Measurements from ENCODE around the gene METTL23.
A peak's percentile ranks its signal among the peaks of the same experiment; 100 is the strongest.
"Not testable (repeated sequence)": the region's sequence is repeated elsewhere in the genome, so short reads cannot be mapped to it uniquely, and the experiment has no call there.

Gene METTL23

DNA sequence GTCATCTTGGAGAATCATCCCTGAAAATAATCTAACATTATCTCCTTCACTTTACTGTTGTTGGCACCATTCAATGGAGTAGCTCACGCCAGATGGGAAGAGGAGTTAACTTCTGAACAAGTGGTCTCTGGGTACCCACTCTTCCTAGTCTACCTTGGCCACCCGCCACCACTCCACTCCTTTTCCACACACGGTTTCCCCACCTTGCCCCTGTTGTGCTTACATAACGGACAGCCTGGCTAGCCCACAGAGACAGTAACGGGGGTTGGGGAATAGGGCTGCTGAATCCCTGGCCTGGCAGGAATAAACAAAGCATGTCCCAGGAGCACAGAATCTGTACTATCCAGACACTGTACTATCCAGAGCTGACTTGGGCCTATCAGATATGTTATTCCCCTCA, 12.3 kb upstream of the METTL23 start:
- no peak for DNase-seq

DNA sequence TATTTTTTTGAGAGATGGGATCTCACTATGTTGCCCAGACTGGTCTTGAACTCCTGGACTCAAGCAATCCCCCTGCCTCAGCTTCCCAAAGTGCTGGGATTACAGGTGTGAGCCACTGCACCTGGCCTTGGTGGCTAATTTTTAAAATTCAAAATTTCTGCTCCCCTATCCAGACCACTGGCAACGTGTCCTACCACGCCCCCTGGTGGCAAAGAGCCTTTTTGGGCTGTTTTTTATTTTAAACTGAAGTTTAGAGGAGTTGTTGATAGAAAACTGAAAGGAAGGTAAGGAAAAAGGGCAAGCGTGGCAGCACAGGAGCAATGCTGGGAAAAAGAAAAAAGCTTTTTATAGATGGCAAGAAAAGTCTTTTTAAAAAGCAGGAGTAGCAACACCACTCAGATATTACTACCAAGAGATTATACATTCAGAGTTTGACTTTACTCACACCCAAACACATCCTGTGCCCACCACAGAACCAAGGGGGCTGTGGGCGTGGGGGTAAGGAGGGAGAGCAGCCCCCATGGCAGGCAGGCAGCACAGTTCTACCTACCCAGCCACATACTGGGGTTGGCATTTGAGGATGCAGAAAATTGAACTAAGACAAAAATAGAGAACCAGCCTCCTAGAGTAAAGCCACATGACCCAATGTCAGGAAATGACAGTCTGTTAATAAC, 11.7 kb upstream of the METTL23 start:
- DNase-seq, result peak; percentile 63

DNA sequence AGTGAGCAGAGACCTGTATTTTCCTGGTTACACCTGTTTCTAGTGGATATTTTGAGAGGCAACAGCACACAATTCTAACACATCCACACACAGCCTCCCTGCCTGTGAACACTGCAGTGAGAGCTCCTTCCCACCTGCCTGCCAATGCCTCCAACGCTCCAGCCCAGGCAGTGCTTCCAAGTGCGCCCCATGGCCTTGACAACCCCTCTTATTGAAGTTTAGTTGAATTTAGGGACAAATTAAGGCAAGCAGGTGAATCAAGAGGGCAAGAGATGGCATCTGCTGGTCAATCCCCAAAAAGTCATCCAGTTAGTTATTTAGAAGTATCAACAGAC, 11.2 kb upstream of the METTL23 start:
- no peak for DNase-seq

DNA sequence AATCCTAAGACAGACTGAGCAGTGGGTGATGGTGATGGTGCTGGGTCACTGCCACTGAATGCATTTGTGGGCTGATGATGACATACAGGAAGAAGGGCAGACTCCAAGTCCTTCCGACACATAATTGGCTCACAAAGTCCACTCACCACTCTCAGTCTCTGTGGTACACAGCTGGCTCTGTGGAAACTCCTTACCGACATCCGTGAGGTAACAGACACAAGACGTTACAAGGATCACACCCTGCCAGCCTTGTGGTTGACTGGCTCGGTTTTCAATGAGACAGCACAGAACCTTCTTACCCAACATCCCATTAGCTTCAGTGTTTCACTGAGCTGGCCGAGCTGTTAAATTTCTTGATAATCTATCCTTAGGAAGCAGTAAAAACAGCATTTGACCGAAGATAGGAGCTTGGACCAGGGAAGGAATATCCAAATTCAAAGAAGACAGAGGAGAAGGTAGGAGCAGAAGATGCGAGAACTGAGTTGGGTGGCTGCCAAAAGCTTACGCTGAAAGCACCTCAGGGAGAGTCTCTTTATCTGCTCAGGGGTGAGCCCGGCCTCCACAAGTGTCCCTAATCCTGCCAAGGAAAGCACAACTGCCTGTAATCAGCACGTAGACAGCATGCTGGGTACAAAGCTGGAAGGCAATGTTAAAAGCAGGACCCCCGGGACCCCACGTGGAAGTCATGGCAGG, 10.3 kb upstream of the METTL23 start:
- DNase-seq, result peak; percentile 99

DNA sequence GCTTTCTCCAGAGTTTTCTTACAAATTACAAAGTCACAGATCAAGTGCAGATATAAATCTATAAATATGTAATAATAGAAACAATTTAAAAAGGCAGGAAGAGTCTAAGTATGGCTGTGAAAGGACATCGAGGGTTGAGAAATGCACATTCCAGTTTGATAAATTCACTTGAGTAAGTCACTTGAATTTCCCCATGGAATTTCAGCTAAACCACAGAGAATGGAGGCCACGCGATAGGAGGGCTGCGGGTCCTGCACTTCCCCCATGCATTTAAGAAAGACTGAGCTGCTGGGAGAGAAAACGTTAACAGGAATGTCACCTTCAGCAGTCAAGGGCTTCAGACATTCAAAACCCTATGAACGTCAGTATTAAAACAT, 9.8 kb upstream of the METTL23 start:
- no peak for DNase-seq

DNA sequence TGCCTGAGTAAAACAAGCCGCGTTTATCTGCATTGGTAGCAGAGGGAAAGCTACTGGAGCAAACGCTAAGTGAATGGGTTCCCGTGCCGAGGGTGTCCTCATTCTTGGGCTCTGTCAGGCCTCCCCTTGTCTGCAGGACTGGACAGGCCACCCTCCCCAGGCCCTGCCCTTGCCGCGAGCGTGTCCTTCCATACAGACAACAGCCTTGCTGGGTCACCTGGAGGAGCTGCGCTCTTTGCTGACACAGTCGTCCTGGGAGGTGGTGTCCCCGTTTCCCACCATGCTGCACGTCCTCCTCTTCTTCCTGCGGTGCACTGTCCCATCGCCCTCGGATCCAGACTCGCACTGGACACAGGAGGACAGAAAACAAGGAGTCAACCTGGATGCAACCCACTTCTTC, 8.1 kb upstream of the METTL23 start:
- no peak for DNase-seq

DNA sequence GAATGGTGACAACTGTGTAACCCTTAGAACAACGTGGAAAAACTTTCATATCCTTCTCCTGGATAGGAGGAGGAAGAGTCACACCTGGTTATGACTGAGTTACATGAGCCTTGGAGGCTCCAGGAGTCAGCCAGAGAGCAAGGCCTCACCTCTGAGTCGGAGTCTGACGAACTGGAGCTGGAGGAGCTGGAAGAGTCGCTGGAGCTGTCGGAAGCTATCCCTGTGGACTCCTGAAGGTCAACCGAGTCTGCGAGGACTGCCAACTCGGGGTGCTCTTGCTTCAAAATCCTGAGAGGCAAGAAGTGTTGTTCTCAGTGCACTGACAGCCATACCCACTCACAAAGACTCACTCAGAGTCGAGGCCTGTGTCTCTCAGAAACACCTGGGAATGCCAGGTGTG, 6.4 kb upstream of the METTL23 start:
- no peak for DNase-seq

DNA sequence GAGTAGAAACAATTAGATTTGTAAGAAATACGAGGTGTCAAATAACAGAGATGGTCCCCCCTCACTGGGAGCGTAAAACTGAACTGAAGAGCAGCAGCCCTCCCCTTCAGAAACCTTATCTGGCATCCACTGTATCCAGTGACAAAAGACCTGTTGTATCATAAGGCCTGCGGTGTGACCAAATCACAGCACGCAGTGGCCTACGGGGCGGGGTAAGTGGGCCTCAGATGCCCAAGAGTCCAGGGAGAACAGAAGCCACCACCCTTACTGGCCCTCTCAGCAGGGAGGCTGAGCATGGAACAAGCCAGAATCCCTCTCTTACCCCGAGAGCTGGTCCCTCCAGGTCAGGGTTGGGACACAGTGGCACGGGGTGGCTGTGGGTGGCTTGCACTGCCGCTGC, 5.7 kb upstream of the METTL23 start:
- DNase-seq, result no peak

DNA sequence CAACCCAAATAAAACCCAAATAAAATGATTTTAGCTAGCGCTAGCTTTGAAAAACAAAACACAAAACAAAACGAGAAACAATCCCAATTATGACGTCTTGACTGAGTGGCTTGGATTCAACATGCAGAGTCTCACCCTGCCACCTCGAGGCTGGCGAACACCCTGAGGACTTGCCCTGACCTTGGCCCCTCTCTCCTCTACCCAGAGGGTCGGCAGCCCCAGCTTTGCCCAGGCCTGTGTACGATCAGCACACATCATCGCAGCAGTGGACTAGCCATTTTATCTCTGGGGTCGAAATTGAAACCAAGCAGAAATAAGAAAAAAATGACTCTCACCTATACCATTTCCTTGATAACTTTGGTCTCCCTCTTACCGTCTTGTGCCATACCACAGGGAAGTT, 5.2 kb upstream of the METTL23 start:
- DNase-seq, result no peak

DNA sequence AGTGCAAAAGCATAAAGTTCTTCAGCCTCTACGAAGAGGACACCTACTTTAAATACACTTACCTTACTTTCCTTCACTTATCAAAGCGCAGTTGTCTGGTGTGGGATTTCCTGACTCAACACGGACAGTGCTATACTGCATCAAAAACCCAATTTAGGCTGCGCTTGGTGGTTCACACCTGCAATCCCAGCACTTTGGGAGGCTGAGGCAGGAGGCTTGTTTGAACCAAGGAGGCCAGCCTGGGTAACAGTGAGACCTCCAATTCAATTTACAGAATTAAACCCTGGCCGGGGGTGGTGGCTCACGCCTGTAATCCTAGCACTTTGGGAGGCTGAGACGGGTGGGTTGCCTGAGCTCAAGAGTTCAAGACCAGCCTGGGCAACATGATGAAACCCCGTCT, 4.4 kb upstream of the METTL23 start:
- no peak for DNase-seq

DNA sequence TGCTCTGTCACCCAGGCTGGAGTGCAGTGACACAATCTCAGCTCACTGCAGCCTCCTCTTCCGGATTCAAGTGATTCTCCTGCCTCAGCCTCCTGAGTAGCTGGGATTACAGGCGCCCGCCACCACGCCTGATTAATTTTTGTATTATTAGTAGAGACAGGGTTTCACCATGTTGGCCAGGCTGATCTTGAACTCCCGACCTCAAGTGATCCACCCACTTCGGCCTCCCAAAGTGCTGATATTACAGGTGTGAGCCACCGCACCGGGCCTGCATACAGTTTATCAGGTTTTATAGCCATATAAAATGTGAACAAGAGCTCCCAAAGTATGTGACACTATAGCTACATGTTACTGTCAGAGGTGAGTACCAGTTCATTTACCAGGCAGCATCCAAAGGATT, 3.7 kb upstream of the METTL23 start:
- not testable (repeated sequence) for DNase-seq

DNA sequence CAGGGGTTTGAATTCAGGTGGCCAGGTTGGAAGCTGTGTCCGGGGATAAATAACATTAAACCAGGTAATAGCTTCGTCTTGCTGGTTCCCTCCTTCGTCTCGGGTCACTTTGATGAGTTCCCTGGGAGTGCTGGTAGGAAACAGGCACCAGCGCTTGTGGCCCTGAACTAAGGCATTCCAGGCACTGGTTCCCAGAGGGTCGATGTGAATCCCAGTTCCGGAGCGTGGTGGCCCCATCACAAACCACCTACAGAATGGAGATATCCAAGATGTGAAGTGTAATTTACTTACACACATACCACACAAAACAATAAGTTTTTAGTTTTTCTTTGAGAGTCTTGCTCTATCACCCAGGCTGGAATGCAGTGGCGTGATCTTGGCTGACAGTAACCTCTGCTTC, 2.8 kb upstream of the METTL23 start:
- no peak for DNase-seq

DNA sequence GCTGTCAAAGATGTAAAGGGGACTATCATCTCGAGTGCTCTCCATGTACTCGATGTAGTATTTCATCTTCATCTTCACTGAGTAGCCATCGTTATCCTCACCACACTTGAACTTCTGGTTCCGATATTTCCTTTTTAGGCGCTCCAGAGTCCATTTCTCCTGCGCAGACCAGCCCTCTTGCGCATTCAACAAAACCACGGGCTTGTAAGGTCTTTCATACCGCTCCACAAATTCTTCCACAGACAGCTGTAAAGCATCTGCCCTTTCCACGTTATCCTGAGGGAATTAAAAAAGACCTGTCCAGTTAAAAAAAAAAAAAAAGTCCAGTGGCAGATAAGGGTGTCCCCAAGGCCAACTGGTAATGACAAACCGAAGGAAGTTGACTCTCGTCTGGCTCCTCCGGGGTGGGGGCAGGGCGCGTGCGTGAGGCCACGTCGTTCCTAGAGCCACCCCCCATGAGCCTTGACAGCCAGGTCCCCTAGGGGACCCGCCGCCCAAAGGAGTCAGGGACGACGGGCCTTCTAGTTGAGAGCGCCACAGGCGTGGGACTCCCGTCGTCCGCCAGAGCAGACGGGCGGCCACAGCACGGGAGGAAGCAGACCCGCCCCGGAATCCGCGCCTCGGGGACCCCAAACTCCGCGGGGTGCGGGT, 934 bp upstream of the METTL23 start:
- peak; percentile 77 for DNase-seq

DNA sequence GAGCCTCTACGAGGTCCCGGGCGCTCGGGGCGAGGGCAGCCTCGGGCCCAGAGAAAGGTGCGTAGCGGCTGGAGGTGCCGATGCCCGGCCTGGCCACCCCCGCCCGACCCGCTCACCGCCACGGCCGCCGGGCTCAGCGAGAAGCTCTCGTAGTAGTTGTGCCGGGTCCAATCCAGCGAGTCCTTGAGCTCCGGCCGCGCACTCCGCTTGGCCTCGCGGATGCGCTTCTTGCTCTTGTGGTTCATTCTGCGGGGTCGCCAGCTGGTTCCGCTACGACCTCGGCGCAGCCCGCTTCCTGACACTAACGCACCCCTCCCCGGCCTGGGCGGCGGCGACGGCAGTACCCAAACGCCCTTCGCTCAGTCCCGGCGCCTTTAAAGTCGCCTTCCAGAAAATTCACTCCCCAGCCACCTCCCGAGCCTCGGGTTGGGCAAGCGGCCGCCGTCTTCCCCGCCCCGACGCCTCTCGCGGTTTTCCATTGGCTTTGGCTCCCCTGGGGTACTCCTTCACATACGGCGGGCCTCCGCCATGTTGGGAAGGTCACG, 336 bp upstream of the METTL23 start, which contains the start of gene JMJD6:
Gene JMJD6, minus strand, starts transcription at position 376 of the 545 bp plus-strand sequence. Its CDS starts 131 bp downstream, at position 245.
- DNase-seq, result peak; percentile 97

DNA sequence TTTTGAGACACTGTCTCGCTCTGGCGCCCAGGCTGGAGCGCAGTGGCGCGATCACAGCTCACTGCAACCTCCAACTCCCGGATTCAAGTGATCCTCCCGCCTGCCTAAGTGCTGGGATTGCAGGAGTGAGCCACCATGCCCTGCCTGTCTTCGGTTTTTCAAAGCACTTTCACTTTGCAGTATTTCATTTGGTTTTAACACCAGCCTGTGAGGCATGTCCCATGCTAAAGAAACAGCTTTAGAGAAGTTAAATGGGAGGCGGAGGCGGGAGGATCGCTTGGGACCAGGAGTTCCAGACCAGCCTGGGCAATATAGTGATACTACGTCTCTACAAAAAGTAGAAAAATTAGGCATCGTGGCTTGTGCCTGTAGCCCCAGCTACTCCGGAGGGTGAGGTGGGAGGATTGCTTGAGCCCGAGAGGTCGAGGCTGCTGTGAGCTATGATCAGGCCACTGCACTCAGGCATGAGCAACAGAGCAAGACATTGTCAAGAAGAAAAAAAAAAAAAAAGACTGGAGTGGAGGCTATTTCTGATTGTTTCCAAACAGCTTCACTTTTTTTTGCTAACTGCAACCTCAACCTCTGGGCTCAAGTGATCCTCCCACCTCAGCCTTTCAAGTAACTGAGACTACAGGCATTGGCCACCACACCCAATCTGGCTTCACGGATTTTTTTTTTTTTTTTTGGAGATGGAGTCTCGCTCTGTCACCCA, 1.3 kb downstream of the METTL23 start:
- peak; percentile 73 for DNase-seq

DNA sequence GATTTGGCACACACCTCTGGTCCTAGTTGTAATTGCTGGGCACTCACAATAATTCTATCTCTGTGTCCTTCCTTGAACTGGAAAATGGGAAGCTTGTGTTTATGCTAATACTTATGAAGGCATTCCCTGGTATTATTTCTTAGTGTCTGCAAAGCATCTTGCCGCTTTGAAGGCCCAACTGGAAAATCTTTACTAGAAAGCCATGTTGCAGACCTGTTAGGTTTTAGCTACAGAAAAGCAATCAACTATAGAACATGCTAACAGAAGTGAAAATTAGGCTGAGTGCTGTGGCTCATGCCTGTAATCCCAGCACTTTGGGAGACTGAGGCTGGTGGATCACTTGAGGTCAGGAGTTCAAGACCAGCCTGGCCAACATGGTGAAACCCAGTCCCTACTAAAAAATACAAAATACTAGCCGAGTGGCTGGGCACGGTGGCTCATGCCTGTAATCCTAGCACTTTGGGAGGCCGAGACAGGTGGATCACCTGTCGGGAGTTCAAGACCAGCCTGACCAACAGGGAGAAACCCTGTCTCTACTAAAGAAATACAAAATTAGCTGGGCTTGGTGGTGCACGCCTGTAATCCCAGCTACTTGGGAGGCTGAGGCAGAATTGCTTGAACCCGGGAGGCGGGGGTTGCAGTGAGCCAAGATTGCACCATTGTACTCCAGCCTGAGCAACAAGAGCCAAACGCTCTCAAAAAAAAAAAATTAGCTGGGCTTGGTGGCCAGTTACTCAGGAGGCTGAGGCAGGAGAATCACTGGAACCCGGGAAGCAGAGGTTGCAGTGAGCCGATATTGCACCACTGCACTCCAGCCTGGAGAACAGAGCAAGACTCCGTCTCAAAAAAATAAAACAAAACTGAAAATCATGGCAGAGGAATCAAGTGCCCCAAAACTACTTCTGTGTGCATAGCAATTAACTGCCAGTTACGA, 5.4 kb downstream of the METTL23 start:
- not testable (repeated sequence) for DNase-seq

DNA sequence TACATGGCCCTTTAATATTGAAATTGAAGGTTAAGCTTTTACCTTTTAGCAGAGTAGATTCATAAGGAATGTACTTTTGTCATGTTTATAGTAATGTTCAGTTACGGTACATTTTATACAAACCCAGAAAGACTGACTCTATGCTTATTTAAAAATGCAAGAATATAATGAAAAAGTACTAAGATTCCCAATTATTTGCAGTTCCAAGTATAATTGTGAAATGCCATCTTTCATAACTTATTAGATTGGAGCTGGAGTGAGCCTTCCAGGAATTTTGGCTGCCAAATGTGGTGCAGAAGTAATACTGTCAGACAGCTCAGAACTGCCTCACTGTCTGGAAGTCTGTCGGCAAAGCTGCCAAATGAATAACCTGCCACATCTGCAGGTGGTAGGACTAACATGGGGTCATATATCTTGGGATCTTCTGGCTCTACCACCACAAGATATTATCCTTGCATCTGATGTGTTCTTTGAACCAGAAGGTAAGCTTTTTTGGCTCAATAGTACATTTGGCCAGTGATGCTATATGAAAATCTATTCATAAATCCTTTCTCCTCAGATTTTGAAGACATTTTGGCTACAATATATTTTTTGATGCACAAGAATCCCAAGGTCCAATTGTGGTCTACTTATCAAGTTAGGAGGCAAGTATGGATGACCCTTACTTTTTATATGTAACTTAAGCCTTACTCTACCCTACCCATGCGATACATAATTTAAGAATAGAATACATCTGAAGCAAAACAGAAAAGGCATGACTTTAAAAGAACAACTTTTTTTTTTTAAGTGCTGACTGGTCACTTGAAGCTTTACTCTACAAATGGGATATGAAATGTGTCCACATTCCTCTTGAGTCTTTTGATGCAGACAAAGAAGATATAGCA, 6.3 kb downstream of the METTL23 start:
- no peak for DNase-seq

DNA sequence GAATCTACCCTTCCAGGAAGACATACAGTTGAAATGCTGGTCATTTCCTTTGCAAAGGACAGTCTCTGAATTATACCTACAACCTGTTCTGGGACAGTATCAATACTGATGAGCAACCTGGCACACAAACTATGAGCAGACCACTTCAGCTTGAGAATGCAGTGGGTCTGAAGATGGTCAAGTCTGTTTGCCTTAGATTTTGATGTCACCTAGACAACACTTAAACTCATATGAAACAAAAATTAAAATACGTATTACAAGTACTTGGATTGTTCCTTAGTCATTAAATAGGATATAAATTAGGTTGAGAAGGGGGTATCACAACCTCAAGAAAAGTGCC, 6.9 kb downstream of the METTL23 start:
- no peak for DNase-seq

DNA sequence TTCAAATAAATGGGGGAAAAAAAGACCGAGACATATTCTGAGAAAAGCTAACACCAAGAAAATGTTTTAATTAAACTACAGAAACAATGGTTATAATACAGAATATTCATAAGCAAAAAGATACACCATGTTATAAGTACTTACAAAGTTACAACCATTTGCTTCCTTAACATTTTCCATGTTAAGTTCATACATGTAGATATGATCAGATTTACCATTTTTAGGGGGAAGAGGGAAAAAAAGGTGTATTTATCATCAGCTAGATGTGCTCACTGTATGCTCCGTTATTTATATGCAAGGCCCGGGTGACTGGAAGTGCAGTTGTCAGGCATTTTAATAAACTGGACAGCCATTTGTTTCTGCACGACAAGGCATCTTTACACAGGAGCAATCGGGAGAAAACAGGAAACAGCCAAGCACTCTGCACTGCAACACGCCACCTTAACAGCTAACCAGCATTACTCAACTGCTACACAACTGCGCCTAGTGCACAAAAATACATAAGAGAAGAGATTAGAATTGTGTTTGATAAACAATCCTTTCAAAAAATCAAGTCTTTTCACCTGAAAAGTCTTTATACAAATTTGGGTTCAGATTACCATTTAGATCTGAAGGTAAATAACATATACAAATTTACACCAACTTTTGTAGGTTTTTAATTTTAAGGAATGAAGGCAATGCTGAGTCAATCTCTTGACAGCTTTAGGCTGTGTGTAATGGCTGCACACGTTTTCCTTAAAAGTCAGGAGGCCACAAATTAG, 7.6 kb downstream of the METTL23 start:
- DNase-seq, result peak; percentile 49

DNA sequence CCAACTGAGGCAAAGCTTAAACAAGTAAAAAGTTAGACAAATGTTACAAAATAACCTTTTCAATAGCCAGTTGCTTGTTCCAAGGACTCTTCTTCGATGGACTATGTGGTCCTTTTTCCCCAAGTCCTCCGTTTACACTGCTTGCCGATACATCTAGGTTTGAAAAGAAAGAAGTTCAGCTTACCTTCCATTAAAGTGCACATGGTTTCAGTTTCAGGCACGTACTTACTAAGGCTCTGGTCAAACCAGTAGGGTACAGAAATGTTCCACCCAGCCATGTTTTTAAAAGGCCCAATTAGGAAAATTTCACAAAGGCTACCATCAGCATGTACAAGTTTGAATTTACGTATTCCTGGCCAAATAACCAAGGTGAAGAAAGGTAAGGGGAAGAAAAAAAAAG, 8.4 kb downstream of the METTL23 start:
- DNase-seq, result peak; percentile 66
